Stimulated activated naive B cell treated with anti-CD40 and anti-IgM and Interleukin-4, amounts not matched to agents 10 μg/mL and 1 μg/mL and 100 μg/mL, for 72 hours (primary cell): ENCODE measurements around the gene PRSS27.
"Not testable (repeated sequence)": the region's sequence is repeated elsewhere in the genome, so short reads cannot be mapped to it uniquely, and the experiment has no call there.

Source experiments
- ATAC-seq, 2 donors: fragments of 150-1000 bp; cut with Tn5 transposase; replicated peaks; 2 replicates each; pipeline ENCODE4 v1.10.0; 2021; ENCODE audit warnings: moderate library complexity in 1 of 2
- DNase-seq: peaks from one replicate; pipeline ENCODE4 v3.0.0; 2021
- H3K27ac Mint-ChIP-seq: one replicate; pipeline ENCODE4 v1.8.0; 2022; ENCODE audit warnings: mild to moderate bottlenecking, mixed read lengths
- H3K27me3 Mint-ChIP-seq, 2 donors: one replicate each; pipeline ENCODE4 v1.8.0; 2022; ENCODE audit warnings: mixed read lengths in 2 of 2
- H3K36me3 Mint-ChIP-seq, 2 donors: one replicate each; pipeline ENCODE4 v1.8.0; 2022; ENCODE audit warnings: mixed read lengths in 2 of 2, mild to moderate bottlenecking in 1 of 2
- H3K4me1 Mint-ChIP-seq, 2 donors: one replicate each; pipeline ENCODE4 v1.8.0; 2022; ENCODE audit warnings: mixed read lengths in 2 of 2, mild to moderate bottlenecking in 1 of 2
- H3K4me3 Mint-ChIP-seq, 2 donors: one replicate each; pipeline ENCODE4 v1.8.0; 2022; ENCODE audit warnings: mild to moderate bottlenecking in 2 of 2, mixed read lengths in 2 of 2, moderate library complexity in 1 of 2
- H3K9me3 Mint-ChIP-seq, 2 donors: one replicate each; pipeline ENCODE4 v1.8.0; 2022; ENCODE audit warnings: mixed read lengths in 2 of 2, mild to moderate bottlenecking in 1 of 2

Gene PRSS27

GRCh38 chr16:2704166-2704982, 15.7 kb downstream of the PRSS27 start:
- ATAC-seq (no peak), DNase-seq (no peak)
- Mint-ChIP-seq H3K27me3 (no peaks in the 10 kb centered on the region), H3K4me3 (no peak overlapping the region), H3K36me3 (peaks cover 31 to 49% of the 10 kb centered on the region in 2 donors), H3K4me1 (no peaks in the 10 kb centered on the region), H3K9me3 (no peaks in the 10 kb centered on the region), H3K27ac (no peak overlapping the region)

DNA sequence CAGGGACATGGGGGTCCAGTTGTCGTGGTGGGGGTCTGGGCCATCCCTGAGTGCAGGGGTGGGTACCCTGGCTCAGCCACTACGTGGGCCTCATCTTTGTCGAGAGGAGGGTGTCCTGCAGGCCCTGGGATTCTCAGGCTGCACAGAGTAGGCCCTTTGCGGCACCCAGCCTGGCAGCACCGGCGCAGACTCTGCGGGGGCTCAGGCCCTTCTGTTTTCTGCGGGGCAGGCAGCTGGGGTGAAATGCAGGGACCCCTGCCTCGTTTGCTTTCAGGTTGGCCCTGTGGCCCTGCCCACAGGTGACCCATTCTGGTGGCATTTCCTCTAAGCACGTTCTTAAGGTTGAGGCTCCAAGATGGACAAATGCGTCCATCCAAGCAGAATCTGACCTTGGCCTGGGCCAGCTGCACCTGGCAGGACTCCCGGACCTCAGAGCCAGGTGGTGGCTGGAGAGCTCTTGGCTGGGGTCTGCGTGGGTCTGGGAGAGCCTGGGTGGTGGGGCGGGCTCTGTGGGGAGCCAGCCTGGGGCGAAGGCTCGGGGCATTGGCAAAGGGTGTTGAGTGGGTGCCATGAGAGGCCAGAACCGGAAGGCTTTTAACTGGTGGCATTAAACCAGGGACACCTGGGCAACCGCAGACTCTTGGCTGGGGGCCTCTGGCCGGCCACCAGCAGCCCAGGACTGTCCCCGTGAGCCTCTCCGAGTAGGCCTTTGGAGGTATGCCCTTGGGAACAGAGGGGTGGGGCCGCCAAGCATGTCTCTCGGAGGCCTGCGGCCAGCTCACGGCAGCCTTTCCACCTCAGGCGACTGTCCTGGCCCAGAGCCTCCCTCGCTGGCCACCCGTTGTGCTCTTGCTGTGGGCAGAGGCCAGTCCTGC, 16.9 kb downstream of the PRSS27 start:
- DNase-seq: no peak
- ATAC-seq: no peak
- Mint-ChIP-seq H3K36me3 (peaks cover 33 to 52% of the 10 kb centered on the region in 2 donors), H3K4me1 (peaks cover 0 to under 1% of the 10 kb centered on the region in 2 donors), H3K4me3 (no peak overlapping the region), H3K9me3 (no peaks in the 10 kb centered on the region), H3K27me3 (no peaks in the 10 kb centered on the region), H3K27ac (peak overlapping the region; percentile 42)

DNA sequence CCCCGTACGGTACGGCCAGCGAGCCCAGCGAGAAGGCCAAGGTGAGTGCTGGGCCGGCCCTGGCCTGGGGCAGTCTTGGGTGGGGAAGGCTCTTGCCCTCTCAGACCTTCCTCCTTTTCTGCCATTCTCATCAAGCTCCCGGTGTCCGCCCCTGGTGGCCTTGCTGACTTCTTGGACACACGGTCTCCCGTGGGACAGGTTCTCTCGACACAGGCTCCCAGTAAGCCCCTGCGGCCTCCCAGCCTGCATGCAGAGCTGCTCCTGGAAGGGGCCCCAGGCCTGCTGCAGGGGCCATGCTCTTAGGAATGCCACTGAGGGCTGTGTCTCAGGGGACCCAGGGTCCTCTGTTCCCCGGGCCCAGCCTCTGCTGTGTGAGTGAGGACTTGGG, 17.6 kb downstream of the PRSS27 start:
- peaks cover 32 to 54% of the 10 kb centered on the region in 2 donors for H3K36me3 Mint-ChIP-seq
- ATAC-seq: no peak

GRCh38 chr16:2701713-2702437, 18.1 kb downstream of the PRSS27 start:
- peaks cover 0 to 2% of the 10 kb centered on the region in 2 donors for H3K4me1 Mint-ChIP-seq
- ATAC-seq (no peak), DNase-seq (no peak)
- H3K9me3 Mint-ChIP-seq: no peaks in the 10 kb centered on the region
- H3K27me3 Mint-ChIP-seq: no peaks in the 10 kb centered on the region
- no peak overlapping the region for H3K4me3 Mint-ChIP-seq
- H3K27ac Mint-ChIP-seq: no peak overlapping the region
- peaks cover 33 to 55% of the 10 kb centered on the region in 2 donors for H3K36me3 Mint-ChIP-seq

More for the DNA sequence above, 17.6 kb downstream of the PRSS27 start:
- no peaks in the 10 kb centered on the region for H3K9me3 Mint-ChIP-seq
- no peak for DNase-seq
- no peaks in the 10 kb centered on the region for H3K27me3 Mint-ChIP-seq
- peaks cover 0 to 2% of the 10 kb centered on the region in 2 donors for H3K4me1 Mint-ChIP-seq
- no peak overlapping the region for H3K4me3 Mint-ChIP-seq
- no peak overlapping the region for H3K27ac Mint-ChIP-seq

GRCh38 chr16:2701272-2701671, 18.8 kb downstream of the PRSS27 start:
- DNase-seq (no peak), ATAC-seq (no peak)
- no peaks in the 10 kb centered on the region for H3K9me3 Mint-ChIP-seq
- H3K27ac Mint-ChIP-seq: no peak overlapping the region
- peaks cover 0 to 2% of the 10 kb centered on the region in 2 donors for H3K4me1 Mint-ChIP-seq
- no peak overlapping the region for H3K4me3 Mint-ChIP-seq
- H3K36me3 Mint-ChIP-seq: peaks cover 36 to 54% of the 10 kb centered on the region in 2 donors
- no peaks in the 10 kb centered on the region for H3K27me3 Mint-ChIP-seq

DNA sequence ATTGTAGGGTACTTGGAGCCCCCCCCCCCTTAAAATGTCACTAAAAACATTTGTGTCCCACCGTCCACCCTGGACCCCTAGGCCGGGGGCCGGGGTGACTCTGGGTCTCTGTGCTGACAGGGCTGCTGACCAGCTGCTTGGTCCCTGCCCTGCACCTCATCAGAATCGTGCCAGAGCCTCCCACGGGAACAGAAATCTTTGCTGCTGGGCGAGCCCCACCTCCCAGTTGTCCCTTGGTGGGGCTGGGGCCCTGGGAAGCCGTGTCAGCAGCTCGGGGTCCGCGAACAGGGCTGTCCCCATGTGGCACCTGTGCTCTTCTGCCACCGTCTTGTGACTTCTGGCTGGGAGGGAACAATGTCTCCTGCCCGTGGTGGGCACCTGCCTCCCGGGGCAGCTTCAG, 19.2 kb downstream of the PRSS27 start:
- H3K27ac Mint-ChIP-seq: no peak overlapping the region
- DNase-seq: no peak
- no peaks in the 10 kb centered on the region for H3K9me3 Mint-ChIP-seq
- ATAC-seq: no peak
- H3K4me3 Mint-ChIP-seq: no peak overlapping the region
- H3K36me3 Mint-ChIP-seq: peaks cover 32 to 49% of the 10 kb centered on the region in 2 donors
- no peaks in the 10 kb centered on the region for H3K27me3 Mint-ChIP-seq
- H3K4me1 Mint-ChIP-seq: peaks cover 0 to 2% of the 10 kb centered on the region in 2 donors

DNA sequence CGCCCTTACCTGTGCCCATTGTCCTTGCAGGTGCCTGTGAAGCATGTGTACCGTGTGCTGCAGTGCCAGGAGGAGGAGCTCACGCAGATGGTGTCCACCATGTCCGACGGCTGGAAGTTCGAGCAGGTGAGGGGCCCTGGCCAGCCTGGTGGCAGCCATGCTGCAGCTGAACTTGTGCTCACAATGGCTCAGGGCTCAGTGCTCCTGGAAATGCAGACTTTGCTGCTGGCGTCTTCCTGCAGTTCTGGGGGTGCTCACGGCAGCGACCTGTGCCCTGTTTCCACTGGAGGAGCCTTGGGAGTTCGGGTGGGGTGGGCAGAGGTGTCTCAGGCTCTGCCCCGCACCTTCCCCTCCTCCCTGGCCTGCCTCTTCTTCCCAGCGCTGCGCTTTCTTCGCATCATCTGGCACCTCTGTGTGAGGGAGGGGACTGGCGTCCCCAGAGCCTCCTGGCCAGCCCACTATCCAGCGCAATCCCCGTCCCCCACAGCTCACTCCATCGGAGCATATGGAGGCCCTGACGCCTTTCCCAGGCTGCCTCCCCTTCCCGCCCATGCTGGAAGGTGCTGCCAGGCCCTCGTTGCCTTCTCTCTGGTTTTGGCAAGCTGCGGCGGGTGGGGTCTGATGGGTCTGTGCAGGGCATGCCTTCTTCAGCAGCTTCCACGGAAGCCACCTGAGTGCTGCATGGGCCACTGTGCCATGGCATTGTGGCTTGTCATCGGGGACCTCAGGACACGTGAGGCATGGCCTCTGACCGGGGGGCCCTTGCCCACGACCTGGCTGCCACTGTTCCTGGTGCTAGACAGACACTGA, 20.0 kb downstream of the PRSS27 start:
- no peak for ATAC-seq
- H3K4me3 Mint-ChIP-seq: no peak overlapping the region
- H3K4me1 Mint-ChIP-seq: peaks cover 0 to 2% of the 10 kb centered on the region in 2 donors

GRCh38 chr16:2698965-2699750, 20.9 kb downstream of the PRSS27 start:
- Mint-ChIP-seq H3K4me1 (peaks cover 0 to 2% of the 10 kb centered on the region in 2 donors), H3K9me3 (no peaks in the 10 kb centered on the region), H3K4me3 (no peak overlapping the region), H3K27ac (no peak overlapping the region), H3K27me3 (no peaks in the 10 kb centered on the region), H3K36me3 (peaks cover 32 to 44% of the 10 kb centered on the region in 2 donors)
- DNase-seq: no peak
- no peak for ATAC-seq

More for the DNA sequence above, 20.0 kb downstream of the PRSS27 start:
- Mint-ChIP-seq H3K27ac (no peak overlapping the region), H3K36me3 (peaks cover 32 to 45% of the 10 kb centered on the region in 2 donors), H3K27me3 (no peaks in the 10 kb centered on the region), H3K9me3 (no peaks in the 10 kb centered on the region)
- no peak for DNase-seq

DNA sequence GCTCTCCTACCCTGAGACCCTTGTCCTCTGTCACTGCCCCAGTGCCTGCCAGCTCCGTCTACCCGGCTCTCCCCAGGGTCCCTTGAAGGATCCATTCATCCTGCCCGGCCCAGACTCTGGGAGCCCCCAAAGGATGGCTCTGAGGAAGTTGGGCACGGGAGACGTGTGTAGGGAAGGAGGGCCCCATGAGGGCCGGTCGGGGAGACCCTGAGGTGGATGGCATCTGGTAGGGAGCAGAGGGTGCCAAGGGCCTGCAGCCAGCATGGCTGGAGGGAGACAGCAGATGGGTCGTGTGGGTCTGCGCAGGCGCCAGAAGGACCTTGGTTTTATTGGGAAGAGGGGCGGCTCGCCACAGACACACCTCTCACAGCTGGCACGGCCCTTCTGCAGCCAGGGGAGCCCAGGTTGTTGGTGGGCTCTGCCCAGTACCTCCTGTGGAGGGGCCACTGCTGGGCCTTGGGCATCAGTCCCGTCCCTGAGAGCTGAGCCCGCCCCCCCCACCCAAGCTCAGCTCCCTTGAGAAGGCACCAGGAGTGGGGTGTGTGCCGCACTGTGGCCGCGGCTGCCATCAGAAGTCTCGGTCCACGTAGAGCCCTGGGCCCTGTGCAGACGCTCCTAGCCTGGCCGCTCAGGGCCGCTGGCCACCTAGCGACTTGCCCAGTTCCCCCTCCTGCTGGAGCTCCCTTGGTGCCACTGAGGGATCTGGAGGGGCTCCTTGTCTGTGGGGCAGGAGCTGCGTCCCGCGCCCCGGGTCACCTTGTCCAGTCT, 21.7 kb downstream of the PRSS27 start:
- H3K27me3 Mint-ChIP-seq: no peaks in the 10 kb centered on the region
- ATAC-seq: no peak
- no peak overlapping the region for H3K27ac Mint-ChIP-seq
- H3K4me1 Mint-ChIP-seq: peaks cover 5% of the 10 kb centered on the region in 2 donors
- no peaks in the 10 kb centered on the region for H3K9me3 Mint-ChIP-seq
- DNase-seq: no peak
- H3K4me3 Mint-ChIP-seq: no peak overlapping the region
- peaks cover 32 to 47% of the 10 kb centered on the region in 2 donors for H3K36me3 Mint-ChIP-seq

DNA sequence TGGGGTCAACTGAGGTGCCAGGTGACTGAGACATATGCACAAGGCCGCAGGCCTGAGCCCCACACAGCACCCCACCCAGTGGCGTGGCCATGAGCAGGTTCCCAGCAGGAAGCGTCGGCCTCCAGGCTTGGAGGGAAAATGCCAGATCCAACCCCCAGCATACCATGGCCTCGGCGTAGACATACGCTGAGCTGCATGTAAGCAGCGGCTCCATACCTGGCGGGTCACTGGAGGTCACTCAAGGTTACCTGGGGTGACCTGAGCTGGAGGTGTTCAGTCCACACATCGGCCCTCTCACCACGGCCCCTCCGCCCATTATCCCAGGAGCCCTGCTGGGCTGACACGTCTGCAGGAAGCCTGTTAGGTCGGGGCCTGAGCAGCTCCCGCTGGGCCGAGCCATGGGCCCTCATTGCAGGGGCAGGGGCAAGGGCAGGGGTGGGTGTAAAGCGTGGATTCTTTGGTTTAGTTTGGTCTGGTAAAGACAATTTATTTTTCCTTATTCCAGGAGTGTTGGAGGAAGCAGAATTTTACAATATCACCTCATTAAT, 22.5 kb downstream of the PRSS27 start:
- no peak overlapping the region for H3K27ac Mint-ChIP-seq
- no peak overlapping the region for H3K4me3 Mint-ChIP-seq
- peaks cover 5 to 6% of the 10 kb centered on the region in 2 donors for H3K4me1 Mint-ChIP-seq
- ATAC-seq (no peak), DNase-seq (no peak)
- H3K36me3 Mint-ChIP-seq: peaks cover 31 to 46% of the 10 kb centered on the region in 2 donors
- no peaks in the 10 kb centered on the region for H3K9me3 Mint-ChIP-seq
- H3K27me3 Mint-ChIP-seq: no peaks in the 10 kb centered on the region

GRCh38 chr16:2696601-2697250, 23.3 kb downstream of the PRSS27 start:
- H3K27me3 Mint-ChIP-seq, H3K4me3 Mint-ChIP-seq, H3K9me3 Mint-ChIP-seq, DNase-seq, ATAC-seq, H3K4me1 Mint-ChIP-seq: not testable (repeated sequence)
- Mint-ChIP-seq H3K36me3 (peaks cover 26 to 40% of the 10 kb centered on the region in 2 donors), H3K27ac (peak overlapping the region; percentile 56)
